Natural killer cell (primary cell): ENCODE data around the gene OSTM1. TPM values are rescaled to one million over a fixed set of nuclear protein-coding genes. Genes with fewer than 3 reads are reported as not detected.

ENCODE experiments used
- ATAC-seq, 3 donors: fragments of 150-1000 bp in 2 of 3; fragments of 200-7000 bp in 1 of 3; cut with Tn5 transposase; 1 replicate in 1 of 3; 2 replicates in 2 of 3; pipeline ENCODE4 v1.10.0; 2021; ENCODE audit warnings: mild to moderate bottlenecking in 2 of 3, moderate library complexity in 2 of 3
- DNase-seq, 2 donors: peaks; one replicate each; pipeline versions ENCODE4 v3.0.0 to v3.0.0-alpha.2; 2013 to 2021; ENCODE audit warnings: mixed read lengths in 1 of 2
- H3K27ac ChIP-seq: one replicate; pipeline ENCODE4 v1.5.1; 2013; ENCODE audit warnings: mild to moderate bottlenecking, low read length
- H3K27me3 ChIP-seq: one replicate; pipeline ENCODE4 v1.6.1; 2013; ENCODE audit warnings: low read length; ENCODE audit not compliant: control insufficient read depth, insufficient read depth
- H3K36me3 ChIP-seq: one replicate; pipeline ENCODE4 v1.6.1; 2013; ENCODE audit warnings: low read length; ENCODE audit not compliant: control insufficient read depth, insufficient read depth
- H3K4me1 ChIP-seq: one replicate; pipeline ENCODE4 v1.6.1; 2013; ENCODE audit warnings: low read length; ENCODE audit not compliant: control insufficient read depth, insufficient read depth
- H3K4me3 ChIP-seq: one replicate; pipeline ENCODE4 v1.5.1; 2013; ENCODE audit warnings: low read length
- H3K9me3 ChIP-seq: one replicate; pipeline ENCODE4 v1.6.1; 2013; ENCODE audit warnings: low read length; ENCODE audit not compliant: control insufficient read depth, insufficient read depth
- H3K27ac Mint-ChIP-seq, 2 donors: one replicate each; pipeline ENCODE4 v1.8.0; 2022; ENCODE audit warnings: mild to moderate bottlenecking in 2 of 2, mixed read lengths in 2 of 2, moderate library complexity in 1 of 2
- H3K27me3 Mint-ChIP-seq, 2 donors: one replicate each; pipeline ENCODE4 v1.8.0; 2022; ENCODE audit warnings: low read depth in 2 of 2, mixed read lengths in 2 of 2
- H3K36me3 Mint-ChIP-seq: one replicate; pipeline ENCODE4 v1.8.0; 2022; ENCODE audit warnings: mixed read lengths
- H3K4me1 Mint-ChIP-seq, 2 donors: one replicate each; pipeline ENCODE4 v1.8.0; 2022; ENCODE audit warnings: mixed read lengths in 2 of 2
- H3K4me3 Mint-ChIP-seq: one replicate; pipeline ENCODE4 v1.8.0; 2022; ENCODE audit warnings: mild to moderate bottlenecking, moderate library complexity, mixed read lengths
- H3K9me3 Mint-ChIP-seq, 2 donors: one replicate each; pipeline ENCODE4 v1.8.0; 2022; ENCODE audit warnings: mixed read lengths in 2 of 2
- WGBS: methylation state at CpG from one replicate; pipeline ENCODE4 v1.1.7; 2013; ENCODE audit warnings: missing lambda C conversion rate; ENCODE audit not compliant: insufficient coverage; 5-methylcytosine and 5-hydroxymethylcytosine counted together
- intact Hi-C: fragments of 100-400 bp; cut with micrococcal nuclease; formaldehyde crosslinking; loops from one replicate; pipeline ENCODE4 v1.14.2; 2022
- total RNA-seq, 4 donors: library from RNA; stranded (reverse); fragments of 120-200 nt in 1 of 4; gene quantifications; one replicate each; pipeline versions ENCODE4 v1.2.3 to v1.2.4, GENCODE V29; 2013 to 2022
- TF ChIP-seq, protein P1 (sequence below): fragments of 200-600 bp; IDR thresholded peaks from one replicate; pipeline ENCODE4 v1.8.0; 2022; ENCODE audit warnings: antibody characterized with exemption

OSTM1 gene, protein sequence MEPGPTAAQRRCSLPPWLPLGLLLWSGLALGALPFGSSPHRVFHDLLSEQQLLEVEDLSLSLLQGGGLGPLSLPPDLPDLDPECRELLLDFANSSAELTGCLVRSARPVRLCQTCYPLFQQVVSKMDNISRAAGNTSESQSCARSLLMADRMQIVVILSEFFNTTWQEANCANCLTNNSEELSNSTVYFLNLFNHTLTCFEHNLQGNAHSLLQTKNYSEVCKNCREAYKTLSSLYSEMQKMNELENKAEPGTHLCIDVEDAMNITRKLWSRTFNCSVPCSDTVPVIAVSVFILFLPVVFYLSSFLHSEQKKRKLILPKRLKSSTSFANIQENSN
- 10 to 100 TPM; 39.2 to 56.9 (median 49.1) TPM for total RNA-seq
- total RNA-seq (2013) = 73.4 TPM

DNA sequence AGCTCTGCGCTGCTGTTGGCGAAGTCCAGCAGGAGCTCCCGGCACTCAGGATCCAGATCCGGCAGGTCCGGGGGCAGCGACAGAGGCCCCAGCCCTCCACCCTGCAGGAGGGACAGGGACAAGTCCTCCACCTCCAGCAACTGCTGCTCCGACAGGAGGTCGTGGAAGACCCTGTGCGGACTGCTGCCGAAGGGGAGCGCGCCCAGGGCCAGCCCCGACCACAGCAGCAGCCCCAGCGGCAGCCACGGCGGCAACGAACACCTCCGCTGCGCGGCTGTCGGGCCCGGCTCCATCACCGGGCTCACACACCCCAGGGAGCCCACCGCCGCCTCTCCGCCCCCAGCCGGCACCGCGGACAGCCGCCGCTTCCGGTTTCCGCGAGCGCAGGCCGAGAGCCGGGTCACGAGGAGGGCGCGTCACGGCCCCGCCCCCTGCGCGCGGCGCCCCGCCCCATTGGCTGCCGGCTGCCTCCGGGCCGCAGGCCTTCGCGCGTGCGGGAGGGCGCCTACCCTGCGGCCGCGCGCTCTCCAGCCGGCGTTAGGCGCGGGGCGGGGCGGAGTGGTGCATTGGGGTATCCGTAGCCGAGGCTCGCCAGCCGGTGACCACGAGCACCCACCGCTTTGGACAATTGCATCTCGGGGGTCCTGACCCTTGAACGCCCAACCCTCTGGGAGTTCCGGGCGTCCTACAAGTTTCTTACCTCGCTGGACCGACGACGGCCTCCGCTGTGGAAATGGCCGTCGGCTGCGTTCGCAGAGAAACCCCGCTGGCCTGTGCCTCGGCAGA lies at the start of gene OSTM1:
Gene OSTM1, minus strand, starts transcription at position 383 of the 786 bp plus-strand sequence. Its CDS starts 90 bp downstream, at position 293.
- intact Hi-C loops = loop anchor here (2.0 kb wide), 1 partner anchor 186 kb away; the partner anchor contains the start of gene SNX3
- Mint-ChIP-seq H3K27ac (peak within 1 kb of the TSS; percentile 83 to 85), H3K36me3 (no peaks in the 10 kb centered on the region), H3K9me3 (no peaks in the 10 kb centered on the region), H3K27me3 (peaks cover 5 to 16% of the 10 kb centered on the region in 2 donors), H3K4me1 (peaks cover 11 to 19% of the 10 kb centered on the region in 2 donors), H3K4me3 (peak within 1 kb of the TSS; percentile 88)
- Histone ChIP-seq H3K36me3 (no peaks in the 10 kb centered on the region), H3K4me3 (peak within 1 kb of the TSS; percentile 77), H3K9me3 (no peaks in the 10 kb centered on the region), H3K27me3 (no peaks in the 10 kb centered on the region), H3K4me1 (peaks cover 19% of the 10 kb centered on the region), H3K27ac (peak within 1 kb of the TSS; percentile 74)
- TF ChIP-seq, protein P1, sequence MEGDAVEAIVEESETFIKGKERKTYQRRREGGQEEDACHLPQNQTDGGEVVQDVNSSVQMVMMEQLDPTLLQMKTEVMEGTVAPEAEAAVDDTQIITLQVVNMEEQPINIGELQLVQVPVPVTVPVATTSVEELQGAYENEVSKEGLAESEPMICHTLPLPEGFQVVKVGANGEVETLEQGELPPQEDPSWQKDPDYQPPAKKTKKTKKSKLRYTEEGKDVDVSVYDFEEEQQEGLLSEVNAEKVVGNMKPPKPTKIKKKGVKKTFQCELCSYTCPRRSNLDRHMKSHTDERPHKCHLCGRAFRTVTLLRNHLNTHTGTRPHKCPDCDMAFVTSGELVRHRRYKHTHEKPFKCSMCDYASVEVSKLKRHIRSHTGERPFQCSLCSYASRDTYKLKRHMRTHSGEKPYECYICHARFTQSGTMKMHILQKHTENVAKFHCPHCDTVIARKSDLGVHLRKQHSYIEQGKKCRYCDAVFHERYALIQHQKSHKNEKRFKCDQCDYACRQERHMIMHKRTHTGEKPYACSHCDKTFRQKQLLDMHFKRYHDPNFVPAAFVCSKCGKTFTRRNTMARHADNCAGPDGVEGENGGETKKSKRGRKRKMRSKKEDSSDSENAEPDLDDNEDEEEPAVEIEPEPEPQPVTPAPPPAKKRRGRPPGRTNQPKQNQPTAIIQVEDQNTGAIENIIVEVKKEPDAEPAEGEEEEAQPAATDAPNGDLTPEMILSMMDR = no peak
- WGBS = under 1% methylated on average over 86 of the region's 86 CpGs
- peak; percentile 95 to 96 for DNase-seq
- peak; percentile 93 to 99 (median 95) for ATAC-seq

DNA sequence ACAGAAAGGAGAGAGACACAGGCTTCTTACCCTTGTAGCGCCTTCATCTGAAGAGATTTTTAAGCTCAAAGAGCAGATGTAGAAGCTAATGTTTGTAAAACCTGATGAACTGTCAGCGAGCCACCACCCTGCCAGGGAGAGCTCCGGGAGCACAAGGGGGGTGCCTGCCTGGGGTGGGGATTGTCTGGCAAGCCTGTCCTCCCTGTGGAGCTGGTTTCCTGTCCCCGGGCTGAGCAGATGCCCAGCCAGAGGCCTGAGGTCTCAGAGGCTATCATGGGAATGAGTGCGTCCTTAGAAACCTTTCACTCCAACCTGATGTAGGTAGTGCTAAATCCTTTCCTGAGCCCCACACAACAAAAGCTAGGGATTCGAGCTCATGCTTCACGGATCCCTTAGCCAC lies 49.4 kb upstream of the OSTM1 start:
- H3K27me3 ChIP-seq = peaks cover 44% of the 10 kb centered on the region
- WGBS = 25% methylated on average over 7 of the region's 7 CpGs

DNA sequence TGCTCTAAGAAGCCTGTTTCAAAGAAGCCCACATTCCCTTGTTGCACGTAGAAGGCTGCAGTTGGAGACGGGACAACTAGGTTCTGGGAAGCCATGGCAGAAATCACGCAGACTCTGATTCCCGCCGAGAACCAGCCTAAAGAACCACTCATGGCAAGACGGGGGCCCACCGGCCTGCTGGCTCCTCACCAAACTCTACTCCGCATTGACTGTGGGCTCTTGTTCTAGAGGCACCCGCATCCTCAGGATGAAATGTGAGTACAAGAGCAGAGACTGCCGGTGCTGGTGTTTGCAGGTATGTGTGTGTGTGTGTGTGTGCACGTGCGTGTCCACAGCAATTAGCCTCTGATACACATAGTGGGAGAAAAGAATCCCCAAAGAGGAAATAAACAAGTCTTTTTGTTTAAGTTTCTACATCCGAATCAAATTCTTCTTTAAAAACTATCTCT lies 49.0 kb upstream of the OSTM1 start:
- Mint-ChIP-seq H3K36me3 (no peaks in the 10 kb centered on the region), H3K4me1 (peaks cover 6 to 21% of the 10 kb centered on the region in 2 donors)

More for the DNA sequence above, 49.4 kb upstream of the OSTM1 start:
- TF ChIP-seq, protein P1 = no peak
- ATAC-seq (no peak), DNase-seq (no peak)
- no peak overlapping the region for H3K27ac Mint-ChIP-seq
- H3K27me3 Mint-ChIP-seq = peaks cover 68 to 86% of the 10 kb centered on the region in 2 donors
- Histone ChIP-seq H3K9me3 (no peaks in the 10 kb centered on the region), H3K27ac (no peak overlapping the region), H3K4me3 (no peak overlapping the region), H3K36me3 (no peaks in the 10 kb centered on the region), H3K4me1 (peaks cover 8% of the 10 kb centered on the region)
- no peaks in the 10 kb centered on the region for H3K36me3 Mint-ChIP-seq
- intact Hi-C loops = no loop called here
- no peak overlapping the region for H3K4me3 Mint-ChIP-seq
- peaks cover 2 to 17% of the 10 kb centered on the region in 2 donors for H3K4me1 Mint-ChIP-seq
- no peaks in the 10 kb centered on the region for H3K9me3 Mint-ChIP-seq

More for the DNA sequence above, 49.0 kb upstream of the OSTM1 start:
- Histone ChIP-seq H3K27me3 (peaks cover 43% of the 10 kb centered on the region), H3K27ac (no peak overlapping the region), H3K9me3 (no peaks in the 10 kb centered on the region), H3K4me3 (no peak overlapping the region), H3K4me1 (peaks cover 12% of the 10 kb centered on the region), H3K36me3 (no peaks in the 10 kb centered on the region)
- no peaks in the 10 kb centered on the region for H3K9me3 Mint-ChIP-seq
- intact Hi-C loops = no loop called here
- H3K4me3 Mint-ChIP-seq = no peak overlapping the region
- 33% methylated on average over 13 of the region's 13 CpGs for WGBS
- TF ChIP-seq, protein P1 = no peak
- no peak for ATAC-seq
- no peak for DNase-seq
- no peak overlapping the region for H3K27ac Mint-ChIP-seq
- H3K27me3 Mint-ChIP-seq = peaks cover 67 to 85% of the 10 kb centered on the region in 2 donors
